GM04503 (cell line): Measurements from ENCODE around the gene DYNC1I1.
"Not testable (repeated sequence)": the region's sequence is repeated elsewhere in the genome, so short reads cannot be mapped to it uniquely, and the experiment has no call there.

Experiments used
- DNase-seq: peaks from one replicate; pipeline ENCODE4 v3.0.0-alpha.2; 2012; ENCODE audit warnings: low read depth

The DYNC1I1 gene

DNA sequence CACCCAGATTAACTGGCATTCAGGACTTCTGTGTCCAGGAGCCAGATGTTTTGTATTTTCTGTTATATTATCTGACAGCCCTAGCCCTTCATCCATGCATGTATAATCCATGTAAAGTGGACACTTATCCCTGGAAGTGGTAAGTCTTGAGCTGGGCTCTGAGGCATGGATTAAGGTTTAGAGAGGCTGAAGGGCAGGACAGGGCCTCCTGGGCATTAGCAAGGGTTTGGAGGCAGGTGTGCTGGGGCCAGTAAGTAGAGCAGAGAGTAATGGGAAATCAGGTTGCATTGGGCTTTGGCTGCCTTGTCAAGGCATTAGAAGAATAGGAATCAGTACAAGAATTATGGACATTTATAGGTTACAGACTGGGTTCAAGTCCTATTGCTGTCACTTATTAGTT, 138.0 kb downstream of the DYNC1I1 start:
- DNase-seq, result no peak

DNA sequence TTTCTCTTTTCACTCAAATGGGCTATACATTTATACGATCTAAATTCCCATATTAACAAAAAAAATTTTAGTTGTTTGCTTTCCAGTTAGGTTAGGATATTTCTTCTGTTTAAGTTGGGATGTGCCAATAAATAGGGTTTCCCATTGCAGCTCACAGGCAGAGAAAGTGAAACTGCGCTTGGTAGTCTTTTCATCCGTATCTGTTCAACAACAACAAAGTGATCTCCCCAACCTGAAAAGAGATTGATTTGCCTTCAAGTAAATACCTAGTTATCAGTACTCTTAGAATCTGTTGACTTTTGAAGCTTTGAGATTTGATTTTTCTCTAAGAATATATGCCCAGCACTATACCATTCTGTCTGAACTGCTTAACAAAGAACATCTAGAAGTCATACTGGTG, 143.4 kb downstream of the DYNC1I1 start:
- no peak for DNase-seq

GRCh38 chr7:95916573-95917297, 144.4 kb downstream of the DYNC1I1 start:
- DNase-seq, result no peak

GRCh38 chr7:95917634-95918033, 145.3 kb downstream of the DYNC1I1 start:
- DNase-seq, result no peak

- no peak for DNase-seq
Measured at GRCh38 chr7:95919556-95919955, 147.2 kb downstream of the DYNC1I1 start.

- DNase-seq, result no peak
Measured at GRCh38 chr7:95921543-95921942, 149.2 kb downstream of the DYNC1I1 start.

DNA sequence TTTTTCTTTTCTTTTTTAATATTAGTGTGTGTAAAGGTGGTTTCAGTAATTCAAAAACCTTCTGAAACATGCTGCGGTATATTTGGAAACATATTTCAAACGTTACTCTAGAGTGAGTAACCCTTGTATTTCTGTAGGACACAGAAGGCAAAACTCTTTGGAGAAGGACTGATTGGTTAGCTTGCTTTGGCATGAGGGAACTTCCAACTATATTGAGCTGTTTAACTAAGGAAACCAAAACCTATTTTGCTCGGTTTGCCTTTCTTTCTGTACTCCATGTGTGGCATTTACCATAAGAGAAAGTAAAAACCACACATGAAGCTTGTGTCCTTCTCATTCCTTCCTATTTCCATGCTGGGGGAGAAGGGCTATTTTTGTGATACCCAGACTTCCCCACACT, 149.8 kb downstream of the DYNC1I1 start:
- DNase-seq, result no peak

DNA sequence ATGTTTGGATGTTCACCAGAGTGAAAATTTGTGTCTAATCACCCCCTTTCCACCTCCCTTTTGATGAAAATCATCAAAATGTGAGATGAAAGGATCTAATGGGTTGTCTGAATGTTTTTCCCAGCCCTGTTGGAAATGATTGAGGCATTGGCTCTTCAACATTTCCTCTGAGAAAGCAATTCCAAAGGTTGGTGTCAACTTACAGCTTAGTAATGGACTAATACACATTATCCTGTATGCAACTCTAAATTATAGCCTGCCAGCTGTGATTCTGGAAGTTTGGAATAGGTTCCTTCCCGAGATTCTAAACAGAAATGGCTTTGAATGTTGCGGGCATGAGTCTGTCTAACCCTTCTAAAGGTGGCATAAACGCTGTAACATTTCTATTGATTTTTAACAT, 152.9 kb downstream of the DYNC1I1 start:
- no peak for DNase-seq

- DNase-seq, result no peak
Measured at GRCh38 chr7:95925971-95926370, 153.6 kb downstream of the DYNC1I1 start.

DNA sequence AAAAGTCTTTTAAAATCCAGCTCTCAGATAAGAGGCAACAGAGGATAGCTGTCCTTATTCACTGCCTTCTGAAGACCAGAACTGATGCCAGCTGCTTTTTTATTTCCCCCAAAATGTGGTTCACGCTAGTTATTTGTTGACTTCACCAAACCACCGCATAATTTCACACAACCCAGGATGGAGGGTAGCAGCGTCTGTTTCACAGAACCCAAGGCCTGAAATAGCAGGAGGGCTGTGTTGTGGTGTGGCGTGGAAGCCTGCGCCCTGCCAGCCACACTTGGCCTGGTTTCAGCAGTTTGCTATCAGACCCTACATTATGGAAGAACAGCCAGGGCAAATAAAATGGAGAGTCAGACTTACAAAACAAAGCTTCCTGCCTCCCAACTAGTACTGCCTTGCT, 155.4 kb downstream of the DYNC1I1 start:
- DNase-seq, result no peak

DNA sequence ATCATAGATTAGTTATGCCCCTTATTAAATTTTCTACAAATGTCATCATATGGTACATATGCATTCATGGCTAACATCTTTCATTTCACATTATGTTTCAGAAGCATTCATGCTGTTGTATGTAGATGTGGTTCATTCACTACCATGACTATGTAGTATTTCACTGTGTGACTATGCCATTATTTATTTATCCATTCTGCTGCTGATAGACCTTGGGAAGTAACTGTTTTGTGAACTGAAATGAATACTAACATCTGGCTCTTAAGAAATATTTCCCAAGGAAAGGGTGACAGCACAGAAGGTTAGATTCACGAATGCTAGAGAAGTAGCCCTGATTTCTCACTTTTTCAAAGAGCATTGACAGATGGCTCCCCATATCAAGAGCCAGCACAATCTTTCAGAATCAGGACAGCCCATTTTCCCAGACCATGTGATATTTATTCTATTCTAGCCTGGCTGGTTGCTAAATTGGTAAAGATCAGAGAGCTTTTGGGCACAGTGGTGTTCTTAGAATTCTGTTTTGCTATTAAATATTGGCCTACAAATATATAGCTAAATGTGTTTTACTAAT, 157.4 kb downstream of the DYNC1I1 start:
- no peak for DNase-seq

DNA sequence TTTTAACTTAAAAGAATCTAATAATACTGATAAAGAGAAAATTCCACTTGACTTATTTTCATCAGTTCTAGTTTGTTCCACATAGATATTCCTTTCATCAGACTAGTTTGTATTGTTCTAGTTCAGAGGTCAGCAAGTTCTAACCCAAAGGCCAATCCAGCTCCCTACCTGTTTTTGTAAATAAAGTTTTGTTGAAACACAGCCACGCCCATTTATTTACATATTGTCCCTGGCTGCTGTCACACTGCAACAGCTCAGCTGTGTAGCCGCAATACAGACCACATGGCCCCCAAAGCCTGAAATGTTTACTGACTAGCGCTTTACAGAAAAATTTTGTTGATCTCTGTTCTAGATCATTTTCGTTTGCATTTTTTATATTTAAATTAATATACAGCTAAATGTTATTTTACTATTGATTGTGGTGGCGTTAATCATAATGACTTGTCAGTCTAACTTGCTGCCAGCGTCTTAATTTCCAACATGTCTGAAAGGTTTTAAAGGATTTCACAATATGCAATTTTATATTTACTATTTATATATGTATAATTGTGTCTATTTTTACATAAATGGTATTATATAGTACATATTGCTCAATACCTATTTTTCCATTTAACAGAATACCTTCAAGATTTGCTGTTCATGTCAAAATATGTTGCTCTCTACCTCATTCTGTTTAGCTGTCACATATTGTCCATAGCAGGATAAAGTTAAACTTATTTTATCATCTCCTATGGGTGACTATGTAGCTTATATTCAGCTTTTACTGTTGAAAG, 159.3 kb downstream of the DYNC1I1 start:
- no peak for DNase-seq

DNA sequence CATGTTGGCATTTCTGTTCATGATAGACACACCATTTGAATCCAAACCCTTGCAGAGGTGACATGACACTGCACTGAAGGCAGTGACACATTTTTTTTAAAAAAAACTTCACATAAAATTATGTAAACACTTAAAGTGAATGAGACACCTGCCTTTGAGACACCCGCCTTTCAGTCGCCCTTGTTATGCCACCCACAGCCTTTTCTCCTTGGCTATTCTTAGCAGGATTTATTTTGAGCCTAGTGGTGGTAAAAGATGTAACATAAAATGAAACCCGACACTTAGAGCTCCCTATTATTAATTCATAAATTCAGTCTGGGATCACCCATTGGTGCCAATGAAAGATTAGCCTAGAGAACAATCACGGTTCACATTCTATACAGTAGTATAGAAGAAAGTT, 161.3 kb downstream of the DYNC1I1 start:
- no peak for DNase-seq

- DNase-seq, result not testable (repeated sequence)
Measured at GRCh38 chr7:95944867-95945266, 172.5 kb downstream of the DYNC1I1 start.

DNA sequence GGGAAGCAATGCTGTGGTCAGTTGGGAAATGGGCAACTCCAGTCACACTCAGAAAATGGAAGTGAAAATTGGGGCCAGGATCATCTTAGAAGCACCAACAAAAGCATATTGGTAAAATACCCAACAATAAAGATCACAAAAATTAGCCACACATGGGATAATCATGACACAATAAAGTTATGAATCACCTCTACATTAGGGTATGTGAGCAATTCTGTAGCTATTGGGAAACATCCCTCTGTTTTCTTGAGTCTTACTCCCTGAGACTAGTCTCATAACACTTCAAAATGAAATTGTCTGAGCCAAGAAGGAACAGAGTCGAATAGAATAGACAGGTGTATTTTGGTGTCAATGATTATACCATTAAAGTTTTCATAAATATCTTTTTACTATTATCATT, 178.3 kb downstream of the DYNC1I1 start:
- peak; percentile 6 for DNase-seq

GRCh38 chr7:95951531-95951930, 179.2 kb downstream of the DYNC1I1 start:
- no peak for DNase-seq

GRCh38 chr7:95951997-95952795, 179.8 kb downstream of the DYNC1I1 start:
- DNase-seq, result no peak

GRCh38 chr7:95952851-95953250, 180.5 kb downstream of the DYNC1I1 start:
- DNase-seq, result no peak

DNA sequence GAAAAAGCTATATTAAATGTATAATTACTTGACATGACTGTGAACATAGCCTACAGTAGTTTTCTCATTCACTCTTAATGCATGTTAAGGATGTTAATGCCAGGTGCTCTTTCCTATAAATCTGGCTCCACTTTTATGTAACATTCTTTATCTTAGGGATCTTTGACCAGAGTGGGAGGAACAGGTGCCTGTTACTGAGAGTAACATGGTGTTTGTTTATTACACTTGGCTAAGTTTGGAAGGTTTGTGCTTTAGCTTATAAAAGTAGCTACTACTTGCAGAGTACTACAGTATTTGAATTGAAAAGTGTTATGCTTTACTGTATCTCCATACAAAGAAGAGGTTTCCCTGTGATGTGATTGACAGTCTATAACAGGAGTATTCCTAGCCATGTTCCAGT, 183.4 kb downstream of the DYNC1I1 start:
- DNase-seq, result no peak

- no peak for DNase-seq
Measured at GRCh38 chr7:95957510-95957909, 185.2 kb downstream of the DYNC1I1 start.

DNA sequence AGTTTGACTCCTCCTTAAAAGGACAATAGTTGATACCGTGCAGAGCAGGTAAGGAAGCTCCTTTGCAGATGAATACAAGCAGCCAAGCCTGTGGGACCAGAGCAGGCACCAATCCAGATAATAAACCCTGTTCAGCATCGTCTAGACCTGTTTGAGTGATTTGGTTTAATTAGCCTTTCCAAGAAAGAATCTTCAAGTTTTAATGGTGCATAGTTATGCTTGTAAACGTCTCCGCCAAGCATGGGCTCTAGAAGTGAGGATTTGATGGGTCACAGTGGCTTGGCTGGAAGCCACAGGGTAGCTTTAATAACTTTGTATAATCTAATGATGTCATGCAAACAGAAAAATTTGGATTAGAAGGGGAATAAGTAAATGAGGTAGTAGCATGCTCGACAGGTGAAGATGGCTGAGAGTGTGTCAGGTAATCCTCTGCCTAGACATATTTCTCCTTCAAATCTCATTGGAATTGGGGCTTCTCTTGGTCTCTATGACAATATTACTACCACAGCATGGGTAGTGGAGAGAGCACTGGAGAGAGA, 188.4 kb downstream of the DYNC1I1 start:
- DNase-seq, result no peak

DNA sequence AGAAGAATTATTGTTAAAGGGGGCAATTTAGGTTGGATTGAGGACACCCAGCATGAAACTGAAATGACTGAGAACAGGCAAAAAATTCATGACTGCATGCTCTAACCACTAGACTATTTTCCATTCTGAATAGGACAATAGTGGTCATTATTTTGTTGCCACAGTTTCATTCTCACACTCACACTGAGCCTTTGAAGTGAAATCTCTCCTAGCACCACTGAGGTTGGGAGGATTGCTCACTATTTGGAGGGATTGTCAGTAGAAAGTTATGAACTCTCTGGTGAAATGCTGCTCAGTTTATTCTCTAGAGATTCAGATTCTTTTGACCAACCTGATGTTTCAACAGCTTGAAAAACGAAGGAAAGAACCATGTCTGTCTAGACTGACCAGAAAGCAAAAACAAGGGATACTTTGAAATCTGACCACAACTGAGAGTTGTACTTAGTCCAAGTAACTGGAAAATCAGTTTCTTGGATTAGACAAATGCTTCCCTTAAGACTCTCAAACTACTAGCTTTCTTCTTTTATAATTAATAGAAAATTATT, 191.2 kb downstream of the DYNC1I1 start:
- DNase-seq, result no peak
